WTC11 (cell line): ENCODE measurements around the gene SNTB2.

Experiments used
- CTCF ChIP-seq: fragments of 200-600 bp; IDR thresholded peaks from 2 replicates; pipeline ENCODE4 v1.8.0; 2022; ENCODE audit warnings: antibody characterized with exemption
- SP1 ChIP-seq: sonication (generic); formaldehyde crosslinking; conservative IDR thresholded peaks from 2 replicates; pipeline ENCODE4 v1.8.1; 2022; ENCODE audit warnings: missing genetic modification reagents

- TF ChIP-seq SP1 (CRISPR knock-in tag) (no peak), CTCF (no peak)
Observed at GRCh38 chr16:69306031-69306430, 119.1 kb downstream of the SNTB2 start.
